B cell (primary cell): ENCODE data around the gene WASF3.

Source experiments
- EZH2 ChIP-seq: IDR thresholded peaks from 2 replicates; pipeline ENCODE4 v1.6.1; 2012; ENCODE audit warnings: borderline replicate concordance, low read depth, mild to moderate bottlenecking, moderate library complexity, low read length; ENCODE audit not compliant: insufficient read depth, poor library complexity, severe bottlenecking
- TF ChIP-seq, protein P1 (sequence below): fragments of 200-600 bp; IDR thresholded peaks from one replicate; pipeline ENCODE4 v1.8.0; 2022; ENCODE audit warnings: antibody characterized with exemption, mild to moderate bottlenecking

DNA sequence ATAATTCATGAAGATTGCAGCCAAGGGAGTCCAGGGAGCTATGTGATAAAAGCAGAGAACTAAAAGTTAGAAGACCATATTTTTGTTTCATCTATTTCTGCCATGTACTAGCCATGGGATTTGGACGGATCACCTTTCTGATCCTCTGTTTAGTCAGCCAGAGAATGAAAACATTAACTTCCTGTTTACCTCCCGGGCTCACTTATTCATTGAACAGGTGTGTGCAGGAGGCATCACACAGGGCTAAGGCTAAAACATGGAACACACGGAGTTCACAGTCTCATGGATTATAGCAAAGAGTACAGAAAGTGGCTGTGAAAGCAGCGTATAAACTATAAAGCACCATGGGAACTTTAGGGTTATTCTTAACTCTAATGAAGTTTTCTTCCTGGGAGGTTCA lies 106.3 kb downstream of the WASF3 start:
- TF ChIP-seq, protein P1, sequence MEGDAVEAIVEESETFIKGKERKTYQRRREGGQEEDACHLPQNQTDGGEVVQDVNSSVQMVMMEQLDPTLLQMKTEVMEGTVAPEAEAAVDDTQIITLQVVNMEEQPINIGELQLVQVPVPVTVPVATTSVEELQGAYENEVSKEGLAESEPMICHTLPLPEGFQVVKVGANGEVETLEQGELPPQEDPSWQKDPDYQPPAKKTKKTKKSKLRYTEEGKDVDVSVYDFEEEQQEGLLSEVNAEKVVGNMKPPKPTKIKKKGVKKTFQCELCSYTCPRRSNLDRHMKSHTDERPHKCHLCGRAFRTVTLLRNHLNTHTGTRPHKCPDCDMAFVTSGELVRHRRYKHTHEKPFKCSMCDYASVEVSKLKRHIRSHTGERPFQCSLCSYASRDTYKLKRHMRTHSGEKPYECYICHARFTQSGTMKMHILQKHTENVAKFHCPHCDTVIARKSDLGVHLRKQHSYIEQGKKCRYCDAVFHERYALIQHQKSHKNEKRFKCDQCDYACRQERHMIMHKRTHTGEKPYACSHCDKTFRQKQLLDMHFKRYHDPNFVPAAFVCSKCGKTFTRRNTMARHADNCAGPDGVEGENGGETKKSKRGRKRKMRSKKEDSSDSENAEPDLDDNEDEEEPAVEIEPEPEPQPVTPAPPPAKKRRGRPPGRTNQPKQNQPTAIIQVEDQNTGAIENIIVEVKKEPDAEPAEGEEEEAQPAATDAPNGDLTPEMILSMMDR, result no peak
- TF ChIP-seq EZH2, result no peak
